Ramos (cell line): ENCODE results near the gene ZNF728.
"Not testable (repeated sequence)": the region's sequence is repeated elsewhere in the genome, so short reads cannot be mapped to it uniquely, and the experiment has no call there.

Experiments
- in situ Hi-C: fragments of 300-500 bp; cut with MboI; formaldehyde crosslinking; loops from one replicate; pipeline ENCODE4 v1.14.3; 2022; ENCODE audit warnings: low sequenced_read_pairs; ENCODE audit not compliant: unreplicated experiment

ZNF728 gene

GRCh38 chr19:23002690-23003422 lies at the start of gene ZNF728:
ZNF728 (minus strand) TSS chr19:23003176; CDS start chr19:23003030, 146 bp downstream.
- in situ Hi-C loops: no loop called here

- in situ Hi-C loops: no loop called here
These were observed 49.4 kb upstream of the ZNF728 start for GRCh38 chr19:23052349-23052748.

GRCh38 chr19:23049256-23049655 lies 46.3 kb upstream of the ZNF728 start:
- in situ Hi-C loops: no loop called here

- in situ Hi-C loops: no loop called here
These were observed 43.8 kb upstream of the ZNF728 start for GRCh38 chr19:23046743-23047142.

GRCh38 chr19:23033721-23034120 lies 30.7 kb upstream of the ZNF728 start:
- in situ Hi-C loops: no loop called here

GRCh38 chr19:23015660-23016059 lies 12.7 kb upstream of the ZNF728 start:
- in situ Hi-C loops: no loop called here

GRCh38 chr19:22994957-22995356 lies 8.0 kb downstream of the ZNF728 start:
- in situ Hi-C loops: not testable (repeated sequence)

- in situ Hi-C loops: no loop called here
These were observed 26.7 kb downstream of the ZNF728 start for GRCh38 chr19:22976248-22976647.

- in situ Hi-C loops: not testable (repeated sequence)
These were observed 27.3 kb downstream of the ZNF728 start for GRCh38 chr19:22975546-22976136.

GRCh38 chr19:22945560-22945959 lies 57.4 kb downstream of the ZNF728 start:
- in situ Hi-C loops: no loop called here

GRCh38 chr19:22935151-22935550 lies 67.8 kb downstream of the ZNF728 start:
- in situ Hi-C loops: no loop called here

- in situ Hi-C loops: not testable (repeated sequence)
These were observed 75.4 kb downstream of the ZNF728 start for GRCh38 chr19:22927576-22927975.

GRCh38 chr19:22925181-22925580 lies 77.8 kb downstream of the ZNF728 start:
- in situ Hi-C loops: not testable (repeated sequence)
